ENCODE results near the gene LTBP1. TPM values are rescaled to one million over a fixed set of nuclear protein-coding genes. Genes with fewer than 3 reads are reported as not detected.

Gene LTBP1
- polyA plus RNA-seq, 3 donors: 74.7 to 90.0 (median 83.3) TPM

DNA sequence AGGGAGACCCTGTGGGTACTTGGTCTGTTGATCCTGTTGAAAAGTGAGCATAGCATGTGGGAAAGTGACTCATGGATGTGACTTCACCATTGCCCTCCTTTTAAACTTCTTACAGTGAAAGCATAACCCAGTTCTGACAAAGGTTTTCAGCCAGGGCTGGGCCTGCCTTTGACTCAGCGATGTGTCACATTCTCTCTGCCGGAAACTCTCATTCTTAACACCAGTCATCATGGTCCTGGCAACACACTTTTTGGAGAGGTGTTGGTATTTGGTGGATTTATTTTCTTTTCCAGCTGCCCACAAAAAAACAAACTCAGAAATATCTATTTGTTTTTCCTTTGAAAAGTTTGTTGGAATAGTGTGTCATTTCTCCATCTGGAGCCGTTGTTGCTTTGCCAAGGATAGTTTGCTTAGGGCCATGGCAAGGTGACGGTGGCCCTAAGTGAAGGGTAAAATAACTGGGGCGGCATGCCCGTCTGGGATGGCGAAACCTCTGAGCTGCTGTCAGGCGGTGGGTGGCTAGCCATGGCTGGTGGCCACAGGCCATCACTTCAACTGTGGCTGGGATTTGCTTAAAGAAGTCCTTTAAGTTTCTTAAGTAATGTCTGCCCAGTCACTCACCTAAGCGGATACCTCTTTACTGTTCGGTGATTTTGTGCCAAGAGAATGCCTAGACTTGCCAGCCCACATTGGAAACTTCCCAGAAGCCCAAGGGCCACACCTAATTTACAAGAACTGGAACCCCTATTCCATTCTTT is 123.3 kb downstream of the LTBP1 start:
- DNase-seq (ENCODE audit: low read depth in 3 of 3, low spot score in 2 of 3): no peak

DNA sequence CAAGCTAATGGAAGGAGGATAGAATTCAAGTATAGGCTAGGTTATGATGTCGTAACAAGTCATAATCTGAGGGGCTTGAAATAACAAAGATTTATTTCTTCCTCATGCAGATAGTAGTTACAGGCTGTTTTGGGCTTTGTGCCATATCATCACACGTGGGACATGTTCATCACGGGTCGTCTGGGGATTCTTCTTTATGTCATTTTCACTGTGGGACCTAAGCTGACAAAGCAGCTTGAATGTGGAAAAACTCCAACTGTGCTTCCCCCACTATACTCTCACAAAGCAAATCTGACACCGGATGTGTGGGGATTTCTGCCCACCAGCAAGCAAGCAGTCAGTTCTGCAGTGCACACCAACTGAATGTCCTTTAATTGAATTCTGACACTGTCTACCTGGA is 124.8 kb downstream of the LTBP1 start:
- DNase-seq (ENCODE audit: low read depth in 3 of 3, low spot score in 2 of 3): no peak

DNA sequence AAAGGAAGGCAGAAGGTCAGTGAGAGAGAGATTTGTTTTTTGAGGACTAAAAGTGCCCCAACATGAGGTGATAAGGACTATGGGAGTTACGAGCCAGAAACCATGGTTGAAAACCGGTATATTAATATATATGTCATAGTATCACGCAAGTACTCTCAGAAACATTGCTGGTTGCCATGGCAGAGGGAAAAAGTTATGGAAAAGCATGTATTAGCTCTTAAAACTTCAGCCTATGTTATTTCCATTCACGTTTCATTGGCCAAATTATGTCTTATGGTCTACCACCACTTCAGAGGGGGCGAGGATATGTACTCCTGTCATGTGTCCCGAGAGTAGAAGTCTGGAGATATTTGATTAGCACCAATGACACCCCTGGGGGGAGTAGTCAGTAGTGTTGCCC is 125.9 kb downstream of the LTBP1 start:
- DNase-seq (ENCODE audit: low read depth in 3 of 3, low spot score in 2 of 3): no peak

DNA sequence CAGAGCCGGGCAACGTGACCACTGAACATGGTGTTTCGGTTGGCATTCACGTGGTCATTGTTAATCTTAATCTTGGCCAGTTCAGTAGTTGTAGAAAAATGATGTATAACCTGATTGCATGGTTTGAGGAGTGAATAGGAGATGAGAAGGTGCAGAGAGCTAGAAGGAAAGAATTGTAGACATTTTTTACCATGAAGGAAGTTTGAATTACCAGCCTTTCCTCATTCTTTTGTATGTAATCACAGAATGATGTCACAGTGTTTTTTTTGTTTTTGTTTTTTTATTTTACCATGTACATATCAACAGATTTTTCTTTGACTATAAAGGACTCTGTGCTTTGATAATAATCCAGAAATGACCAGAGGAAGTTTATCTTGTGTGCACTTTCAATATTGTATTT is 126.3 kb downstream of the LTBP1 start:
- no peak for DNase-seq (ENCODE audit: low read depth in 3 of 3, low spot score in 2 of 3)

DNA sequence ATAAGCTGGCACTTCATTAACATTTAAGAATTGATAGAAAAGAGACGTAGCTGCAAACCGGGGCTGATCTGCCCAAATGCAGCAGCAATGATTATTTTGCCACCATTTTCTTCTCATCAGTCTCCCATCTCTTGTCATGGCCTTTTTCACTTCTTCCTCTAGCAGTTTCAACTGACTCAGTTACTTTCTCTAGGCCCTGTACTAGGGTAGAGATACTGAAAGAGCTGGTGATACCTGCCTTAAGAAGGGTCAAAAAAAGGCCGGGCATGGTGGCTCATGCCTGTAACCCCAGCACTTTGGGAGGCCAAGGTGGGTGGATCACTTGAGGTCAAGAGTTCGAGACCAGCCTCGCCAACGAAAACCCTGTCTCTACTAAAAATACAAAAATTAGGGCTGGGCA is 127.4 kb downstream of the LTBP1 start:
- DNase-seq (ENCODE audit: low read depth in 3 of 3, low spot score in 2 of 3): no peak

DNA sequence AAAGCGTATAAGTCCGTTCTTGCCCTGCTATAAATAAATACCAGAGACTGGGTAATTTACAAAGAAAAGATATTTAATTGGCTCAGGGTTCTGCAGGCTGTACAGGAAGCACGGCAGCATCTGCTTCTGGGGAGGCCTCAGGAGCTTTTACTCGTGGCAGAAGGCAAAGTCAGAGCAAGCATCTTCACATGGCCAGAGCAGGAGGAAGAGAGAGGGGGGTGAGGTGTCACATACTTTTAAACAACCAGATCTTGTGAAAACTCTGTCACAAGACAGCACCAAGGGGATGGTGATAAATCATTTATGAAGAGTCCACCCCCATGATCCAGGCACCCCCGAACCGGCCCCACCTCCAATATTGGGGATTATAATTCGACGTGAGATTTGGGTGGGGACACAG is 130.6 kb downstream of the LTBP1 start:
- DNase-seq (ENCODE audit: low read depth in 3 of 3, low spot score in 2 of 3): no peak

DNA sequence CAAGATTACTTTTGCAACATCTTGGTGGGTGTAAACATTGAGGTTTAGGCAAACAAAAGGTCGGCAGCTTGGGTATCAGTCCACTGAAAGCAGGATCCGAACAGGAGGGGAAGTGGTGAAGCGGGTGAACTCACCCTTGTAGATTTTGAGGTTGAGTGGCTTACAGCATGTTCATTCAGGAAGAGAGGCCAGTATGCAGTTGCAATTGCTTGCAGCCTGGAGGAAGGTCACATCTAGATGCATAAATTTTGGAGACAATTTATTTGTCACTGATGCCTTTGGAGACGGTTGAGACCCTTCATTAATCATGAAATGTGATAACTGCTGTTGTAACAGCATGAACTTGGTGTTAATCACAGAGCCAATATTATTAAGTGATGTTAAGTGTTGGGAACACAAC is 131.1 kb downstream of the LTBP1 start:
- peak in 1 of 3 donors; percentile 63 for DNase-seq (ENCODE audit: low read depth in 3 of 3, low spot score in 2 of 3)

DNA sequence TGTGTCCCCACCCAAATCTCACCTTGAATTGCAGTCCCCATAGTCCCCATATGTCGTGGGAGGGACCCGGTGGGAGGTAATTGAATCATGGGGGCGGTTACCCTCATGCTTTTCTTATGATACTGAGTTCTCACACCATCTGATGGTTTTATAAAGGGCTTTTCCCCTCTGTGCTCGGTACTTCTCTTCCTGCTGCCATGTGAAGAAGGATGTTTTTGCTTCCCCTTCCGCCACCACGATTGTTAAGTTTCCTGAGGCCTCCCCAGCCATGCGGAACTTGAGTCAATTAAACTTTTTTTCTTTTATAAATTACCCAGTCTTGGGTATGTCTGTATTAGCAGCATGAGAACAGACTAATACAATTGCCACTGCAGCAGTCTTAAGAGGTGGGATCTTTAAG is 134.9 kb downstream of the LTBP1 start:
- no peak for DNase-seq (ENCODE audit: low read depth in 3 of 3, low spot score in 2 of 3)

DNA sequence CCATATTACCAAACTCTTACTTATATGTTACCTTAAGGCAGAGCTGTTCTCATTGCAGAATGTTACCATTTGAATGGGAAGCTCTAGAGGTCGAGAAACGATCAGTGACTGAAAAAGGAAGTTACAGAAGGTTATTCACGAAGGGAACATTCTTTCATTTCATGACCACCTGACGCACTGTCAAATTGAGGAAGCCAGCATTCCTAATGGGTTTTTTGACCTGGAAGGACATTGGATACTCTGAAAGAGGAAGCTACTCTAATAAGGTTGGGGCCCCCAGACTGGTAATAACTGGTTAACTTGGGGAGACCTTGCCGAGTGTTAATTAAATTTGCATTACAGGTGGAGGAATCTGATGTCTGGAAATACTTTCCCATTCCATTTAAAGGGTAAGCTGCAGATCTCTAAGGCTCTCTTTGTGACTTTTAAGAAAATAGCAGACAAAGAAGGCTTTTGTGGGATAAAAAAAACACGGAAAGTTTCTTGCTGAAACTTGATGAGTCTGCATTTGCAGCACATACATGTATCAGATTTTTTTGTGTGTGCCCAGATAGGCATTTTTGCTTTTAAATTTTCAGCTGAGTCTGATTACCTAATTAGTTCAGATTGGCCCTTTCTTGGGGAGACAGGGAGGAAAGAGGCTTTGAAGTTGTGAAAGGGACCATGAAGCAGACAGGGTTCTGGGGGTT is 137.1 kb downstream of the LTBP1 start:
- no peak for DNase-seq (ENCODE audit: low read depth in 3 of 3, low spot score in 2 of 3)

DNA sequence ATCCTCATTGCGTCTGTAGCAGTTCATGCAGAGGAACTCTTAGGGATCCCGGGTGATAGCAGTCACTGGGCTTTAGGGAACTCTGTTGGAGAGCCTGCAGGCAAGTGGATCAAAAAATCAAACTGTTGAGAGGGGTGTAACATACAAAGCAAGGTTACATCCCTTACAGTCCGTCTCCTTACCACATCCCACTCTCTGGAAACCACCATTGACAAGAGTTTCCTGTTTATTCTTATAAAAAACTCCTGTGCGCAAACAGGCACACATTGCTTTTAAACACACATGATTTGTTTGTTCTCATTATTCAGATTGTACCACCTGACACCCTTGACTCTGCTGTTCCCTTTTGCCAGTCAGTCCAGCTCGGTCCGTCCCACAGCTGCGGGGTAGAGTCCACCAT is 137.7 kb downstream of the LTBP1 start:
- no peak for DNase-seq (ENCODE audit: low read depth in 3 of 3, low spot score in 2 of 3)

DNA sequence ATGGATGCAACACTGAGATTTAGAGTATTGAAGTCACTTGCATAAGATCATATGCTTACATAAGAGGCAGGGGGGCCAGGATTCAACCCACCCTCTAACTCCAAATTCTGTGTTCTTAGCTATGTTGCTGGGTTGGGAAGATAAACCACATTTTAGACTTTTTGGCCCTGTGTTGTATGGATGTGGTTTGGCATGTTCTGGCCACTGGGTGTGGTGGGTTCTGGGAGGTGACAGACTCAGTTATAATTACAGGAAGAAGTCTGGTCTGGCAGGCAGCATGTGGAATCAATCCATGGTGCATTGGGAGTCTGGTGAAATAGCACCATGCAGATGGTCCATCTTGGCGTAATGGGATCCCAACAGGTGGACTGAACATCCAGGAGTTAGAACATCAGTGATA is 138.9 kb downstream of the LTBP1 start:
- no peak for DNase-seq (ENCODE audit: low read depth in 3 of 3, low spot score in 2 of 3)

DNA sequence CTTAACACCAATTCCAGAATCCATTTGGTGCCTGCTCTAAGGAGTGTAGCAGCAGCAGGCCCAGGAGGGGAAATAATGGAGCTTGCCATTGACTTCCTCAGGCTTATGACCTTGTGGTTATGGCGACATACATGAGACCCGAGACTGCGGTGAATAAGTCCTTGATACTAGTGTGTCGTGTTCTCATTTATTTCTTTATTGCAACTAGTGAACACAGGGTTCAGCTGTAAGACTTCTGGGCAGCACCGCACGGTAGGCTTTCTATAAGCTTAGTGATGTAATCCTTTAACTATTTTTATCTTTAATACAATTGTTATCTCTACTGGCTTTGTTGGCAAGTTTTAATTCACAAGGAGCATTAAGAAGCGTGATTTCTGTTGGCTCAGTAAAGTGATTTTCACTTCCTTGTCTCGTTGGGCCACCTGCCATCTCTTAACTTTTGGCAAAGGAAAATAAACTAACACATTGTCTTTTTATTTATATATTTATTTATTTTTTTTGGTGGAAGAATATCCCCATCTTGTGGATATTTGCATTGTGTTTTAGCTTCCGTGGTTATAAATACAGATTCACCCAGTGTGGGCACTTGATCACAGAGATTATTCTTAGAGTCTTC is 139.8 kb downstream of the LTBP1 start:
- DNase-seq (ENCODE audit: low read depth in 3 of 3, low spot score in 2 of 3): no peak

DNA sequence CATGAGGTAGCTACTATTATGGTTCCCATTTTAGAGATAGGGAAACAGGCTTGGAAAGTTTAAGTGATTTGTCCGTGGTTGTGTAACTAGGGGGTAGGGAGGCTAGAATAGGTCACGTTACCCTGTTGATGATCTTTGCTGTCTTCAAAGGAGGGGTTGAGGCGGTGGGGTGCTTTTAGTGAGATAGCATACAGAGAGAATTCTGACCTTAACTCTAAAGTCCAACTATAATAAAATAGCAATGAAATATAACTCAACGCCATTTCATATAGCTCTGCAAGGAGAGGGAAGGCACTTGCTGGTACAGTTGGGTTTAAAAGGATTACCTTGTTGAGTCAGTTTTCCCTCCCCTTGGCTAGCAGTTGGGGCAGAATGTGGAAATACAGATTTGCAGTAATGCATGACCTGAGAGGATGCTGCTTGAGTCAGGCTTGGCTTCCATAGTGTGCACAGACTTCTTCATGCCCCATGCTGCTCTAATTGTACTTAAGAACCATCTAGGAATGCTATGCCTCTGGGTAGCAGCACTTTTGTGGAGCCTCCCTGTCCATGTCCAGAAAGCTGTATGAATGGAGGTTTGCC is 143.9 kb downstream of the LTBP1 start:
- no peak for DNase-seq (ENCODE audit: low read depth in 3 of 3, low spot score in 2 of 3)

DNA sequence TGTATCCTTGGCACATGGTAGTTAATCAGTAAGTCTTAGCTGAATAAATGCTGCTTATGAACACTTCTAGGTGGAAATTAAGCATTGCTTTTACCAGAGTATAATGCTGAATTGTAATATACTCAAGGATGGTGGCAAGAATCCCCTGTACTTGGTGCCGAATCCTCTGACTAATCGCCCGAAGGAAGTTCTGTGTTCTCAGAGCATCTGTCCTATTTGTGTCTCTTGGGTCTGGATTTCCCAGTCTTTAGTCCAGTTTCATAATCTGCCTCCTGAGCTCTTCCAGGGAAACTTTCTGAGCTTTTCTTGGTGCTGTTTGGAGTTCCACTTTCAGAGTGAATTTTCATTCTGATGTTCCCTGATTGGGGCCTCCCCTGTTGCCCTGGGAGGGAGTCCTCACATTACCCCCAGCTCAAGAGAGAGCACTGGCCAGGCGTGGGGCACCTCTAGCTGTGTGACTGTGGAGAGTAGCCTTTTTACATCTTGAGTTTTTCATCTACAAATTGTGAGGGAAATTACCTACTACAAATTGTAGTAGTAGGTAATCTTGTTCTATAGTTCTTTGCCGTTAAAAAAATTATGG is 144.9 kb downstream of the LTBP1 start:
- DNase-seq (ENCODE audit: low read depth in 3 of 3, low spot score in 2 of 3): no peak

DNA sequence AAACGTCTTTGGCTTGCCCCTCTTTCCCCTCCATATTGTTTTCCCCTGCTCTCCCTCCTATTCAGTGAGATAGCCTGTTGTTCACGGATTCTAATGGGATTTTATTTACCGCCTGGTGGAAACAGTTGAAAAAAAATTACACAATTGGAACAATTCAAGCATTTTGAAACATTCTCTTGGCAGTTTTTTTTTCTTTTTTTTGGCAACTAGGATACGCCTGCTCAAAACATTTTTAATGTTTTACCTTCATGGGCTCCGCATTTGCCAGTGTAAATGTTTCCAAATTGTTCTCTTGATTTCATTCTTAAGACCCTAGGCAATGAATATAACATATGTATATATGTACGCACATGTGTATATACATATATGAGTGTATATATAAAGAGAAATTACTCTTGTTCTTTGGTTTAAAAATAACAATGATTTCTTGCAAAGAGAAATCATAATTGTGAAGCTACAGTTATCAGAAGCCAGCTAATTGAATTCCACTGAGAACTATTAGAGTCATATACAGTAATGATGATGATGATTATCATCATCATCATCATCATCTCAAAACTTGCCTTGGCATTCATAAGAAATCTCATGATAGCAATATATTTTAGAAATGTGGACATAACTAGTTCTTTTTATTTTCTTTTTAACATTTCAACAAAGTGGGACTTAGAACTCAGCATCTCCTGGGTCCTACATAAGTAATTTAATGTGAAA is 146.7 kb downstream of the LTBP1 start:
- no peak for DNase-seq (ENCODE audit: low read depth in 3 of 3, low spot score in 2 of 3)

DNA sequence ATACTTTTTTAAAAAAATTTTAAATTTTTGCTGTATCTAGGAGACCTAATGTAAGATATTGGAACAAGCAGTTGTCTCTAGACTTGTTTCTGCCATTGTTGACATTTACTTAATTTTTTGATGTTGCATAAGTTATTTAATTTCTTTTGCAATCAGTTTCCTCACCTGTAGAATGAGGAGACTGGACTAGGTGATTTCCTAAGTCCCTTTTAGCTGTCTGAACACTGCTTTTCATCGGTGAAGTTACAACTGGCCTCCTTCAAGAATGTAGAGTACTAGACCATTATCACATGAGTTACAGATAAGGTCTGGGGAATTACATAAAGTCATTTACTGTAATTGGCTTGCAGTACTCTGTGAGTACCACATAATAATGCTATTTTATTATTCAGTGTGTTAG is 147.6 kb downstream of the LTBP1 start:
- no peak for DNase-seq (ENCODE audit: low read depth in 3 of 3, low spot score in 2 of 3)

DNA sequence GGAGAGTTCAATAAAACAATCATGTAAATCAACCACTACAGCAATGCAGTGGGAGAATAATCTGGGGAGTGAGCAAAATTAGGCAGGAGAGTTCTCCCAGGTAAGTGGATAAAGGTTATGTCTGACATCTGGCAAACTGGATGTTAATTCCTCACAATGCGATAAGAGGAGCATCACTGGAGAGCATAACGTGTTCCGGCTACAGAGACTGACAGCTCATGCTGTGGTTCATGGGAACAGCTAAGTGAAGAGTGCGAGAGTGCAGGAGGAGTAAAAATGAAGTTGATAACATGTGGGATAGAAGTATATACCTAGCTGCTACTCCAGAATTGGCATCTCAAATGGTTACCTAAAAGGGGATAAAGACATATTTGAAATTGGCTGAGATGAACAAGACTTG is 153.2 kb downstream of the LTBP1 start:
- DNase-seq (ENCODE audit: low read depth in 3 of 3, low spot score in 2 of 3): no peak

DNA sequence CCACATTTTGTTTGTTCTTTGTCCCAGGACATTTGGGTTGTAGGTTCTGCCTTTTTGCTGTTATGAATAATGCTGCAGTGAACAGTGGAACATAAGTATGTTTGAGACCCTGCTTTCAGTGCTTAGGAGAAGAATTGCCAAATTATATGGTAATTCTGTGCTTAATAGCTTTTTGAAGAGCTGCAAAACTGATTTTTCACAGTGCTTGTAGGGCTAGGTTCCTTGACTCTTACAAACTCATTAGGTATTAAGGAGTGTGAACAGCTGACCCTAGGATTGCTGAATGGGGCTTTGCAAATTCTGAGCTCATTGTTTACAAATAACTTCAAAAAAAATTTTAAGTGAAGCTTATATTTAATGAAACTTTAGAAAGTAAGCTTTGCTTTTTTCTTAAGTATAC is 154.2 kb downstream of the LTBP1 start:
- DNase-seq (ENCODE audit: low read depth in 3 of 3, low spot score in 2 of 3): no peak

DNA sequence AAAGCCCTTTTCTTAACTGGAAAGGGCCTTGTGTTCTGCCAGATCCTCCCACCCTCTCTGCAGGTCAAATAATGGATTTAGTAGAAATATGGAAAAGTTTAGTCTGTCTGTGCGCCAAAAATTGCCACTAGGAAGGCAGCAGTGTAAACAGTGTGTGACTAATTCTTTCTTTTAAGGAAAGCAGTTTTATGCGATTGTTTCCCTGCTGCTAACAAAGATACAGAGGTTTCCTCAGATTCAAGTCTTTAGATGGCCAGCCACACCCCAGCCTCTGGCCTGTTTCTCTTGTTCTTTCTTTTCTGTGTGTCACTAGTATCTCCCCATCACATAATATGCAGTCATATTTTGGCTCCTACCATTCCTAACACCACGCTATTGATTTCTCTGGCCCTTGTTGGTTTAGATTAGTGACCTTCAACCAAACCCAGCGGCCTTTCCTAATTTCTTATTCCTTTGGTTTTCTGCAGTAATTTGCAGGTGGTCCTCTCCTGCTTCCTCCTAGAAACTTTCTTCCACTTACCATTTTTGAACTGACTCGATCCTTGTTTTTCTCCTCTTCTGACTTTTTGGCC is 157.4 kb downstream of the LTBP1 start:
- DNase-seq (ENCODE audit: low read depth in 3 of 3, low spot score in 2 of 3): no peak

DNA sequence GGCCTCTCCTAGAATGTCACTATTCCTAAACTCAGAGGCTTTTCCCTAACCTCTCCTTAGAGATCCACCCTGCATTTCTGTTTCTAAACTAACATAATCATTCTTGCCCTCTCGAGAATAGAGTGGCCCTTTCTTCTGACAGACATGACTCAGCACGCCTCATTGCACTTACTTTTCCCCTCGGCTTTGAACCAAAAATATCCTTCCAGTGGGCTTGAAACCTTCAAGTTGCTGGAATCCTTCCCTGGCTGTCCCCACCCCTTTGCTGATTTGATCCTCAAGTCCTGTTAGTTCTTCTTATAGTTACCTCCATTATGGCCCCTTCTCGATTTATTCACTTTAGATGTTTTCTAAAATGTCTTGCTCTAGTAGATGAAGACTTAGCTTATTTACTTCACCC is 158.0 kb downstream of the LTBP1 start:
- DNase-seq (ENCODE audit: low read depth in 3 of 3, low spot score in 2 of 3): no peak
